ENCODE measurements around the gene VEGFA.

VEGFA gene

DNA sequence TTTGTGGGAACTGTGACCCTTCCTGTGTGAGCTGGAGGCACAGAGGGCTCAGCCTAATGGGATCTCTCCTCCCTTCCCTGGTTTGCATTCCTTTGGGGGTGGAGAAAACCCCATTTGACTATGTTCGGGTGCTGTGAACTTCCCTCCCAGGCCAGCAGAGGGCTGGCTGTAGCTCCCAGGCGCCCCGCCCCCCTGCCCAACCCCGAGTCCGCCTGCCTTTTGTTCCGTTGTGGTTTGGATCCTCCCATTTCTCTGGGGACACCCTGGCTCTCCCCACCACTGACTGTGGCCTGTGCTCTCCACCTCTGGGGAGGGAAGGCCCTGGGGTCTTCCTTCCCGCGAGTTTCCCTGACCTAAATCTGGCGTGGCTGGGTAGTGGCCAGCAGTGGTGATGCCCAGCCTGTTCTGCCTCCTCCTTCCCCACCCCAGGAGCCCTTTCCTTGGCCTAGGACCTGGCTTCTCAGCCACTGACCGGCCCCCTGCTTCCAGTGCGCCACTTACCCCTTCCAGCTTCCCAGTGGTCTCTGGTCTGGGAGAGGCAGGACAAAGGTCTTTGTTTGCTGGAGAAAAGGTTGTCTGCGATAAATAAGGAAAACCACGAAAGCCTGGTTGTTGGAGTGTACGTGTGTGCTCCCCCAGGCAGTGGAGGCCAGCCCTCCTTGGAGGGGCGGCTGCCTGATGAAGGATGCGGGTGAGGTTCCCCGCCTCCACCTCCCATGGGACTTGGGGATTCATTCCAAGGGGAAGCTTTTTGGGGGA lies 4.9 kb downstream of the VEGFA start:
- H3K4me1 ChIP-seq (ENCODE audit: insufficient read depth, insufficient read length): peaks cover 16% of the 10 kb centered on the region

DNA sequence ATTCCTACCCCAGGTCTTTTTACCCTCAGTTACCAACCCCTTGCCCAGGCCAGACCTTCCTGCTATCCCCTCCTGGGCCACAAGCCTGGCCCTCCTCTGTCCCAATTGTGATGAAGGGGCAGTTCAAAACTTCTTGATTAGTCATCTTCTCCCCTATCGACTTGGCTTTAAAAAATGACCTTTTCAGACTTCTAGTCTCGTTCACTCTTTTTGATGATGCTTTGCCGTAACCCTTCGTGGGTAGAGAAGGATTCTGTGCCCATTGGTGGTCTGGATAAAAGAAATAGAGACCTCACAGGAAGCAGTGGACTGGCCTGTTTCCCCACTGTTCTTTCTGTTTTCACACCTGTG lies 5.5 kb downstream of the VEGFA start:
- Histone ChIP-seq H3K36me3 (ENCODE audit: insufficient read depth, insufficient read length, low read length) (peaks cover 57% of the 10 kb centered on the region), H3K4me3 (ENCODE audit: insufficient read length, low read depth) (no peak overlapping the region), H3K9ac (ENCODE audit: insufficient read length, low read depth) (no peak overlapping the region), H3K9me3 (ENCODE audit: insufficient read depth, low read length) (no peaks in the 10 kb centered on the region), H3K4me1 (ENCODE audit: insufficient read depth, insufficient read length) (peaks cover 16% of the 10 kb centered on the region), H3K27me3 (ENCODE audit: insufficient read depth, insufficient read length) (no peaks in the 10 kb centered on the region)
- TF ChIP-seq SUZ12 (IDR thresholded peaks at IDR 0.05; ENCODE audit: extremely low read depth, insufficient read depth, insufficient read length): no peak
- TF ChIP-seq YY1 (IDR thresholded peaks at IDR 0.05; ENCODE audit: insufficient read depth, insufficient read length): no peak
- no peak for TF ChIP-seq ZNF274 (IDR thresholded peaks at IDR 0.05; ENCODE audit: low read depth, low read length)
- no peak for DNase-seq (ENCODE audit: low read depth, low spot score)

More for the DNA sequence above, 4.9 kb downstream of the VEGFA start:
- H3K27me3 ChIP-seq (ENCODE audit: insufficient read depth, insufficient read length): no peaks in the 10 kb centered on the region
- no peaks in the 10 kb centered on the region for H3K9me3 ChIP-seq (ENCODE audit: insufficient read depth, low read length)
- DNase-seq (ENCODE audit: low read depth, low spot score): no peak
- no peak for TF ChIP-seq SUZ12 (IDR thresholded peaks at IDR 0.05; ENCODE audit: extremely low read depth, insufficient read depth, insufficient read length)
- TF ChIP-seq YY1 (IDR thresholded peaks at IDR 0.05; ENCODE audit: insufficient read depth, insufficient read length): no peak
- no peak for TF ChIP-seq ZNF274 (IDR thresholded peaks at IDR 0.05; ENCODE audit: low read depth, low read length)
- H3K9ac ChIP-seq (ENCODE audit: insufficient read length, low read depth): peak overlapping the region; percentile 56
- no peak overlapping the region for H3K4me3 ChIP-seq (ENCODE audit: insufficient read length, low read depth)
- peaks cover 52% of the 10 kb centered on the region for H3K36me3 ChIP-seq (ENCODE audit: insufficient read depth, insufficient read length, low read length)

DNA sequence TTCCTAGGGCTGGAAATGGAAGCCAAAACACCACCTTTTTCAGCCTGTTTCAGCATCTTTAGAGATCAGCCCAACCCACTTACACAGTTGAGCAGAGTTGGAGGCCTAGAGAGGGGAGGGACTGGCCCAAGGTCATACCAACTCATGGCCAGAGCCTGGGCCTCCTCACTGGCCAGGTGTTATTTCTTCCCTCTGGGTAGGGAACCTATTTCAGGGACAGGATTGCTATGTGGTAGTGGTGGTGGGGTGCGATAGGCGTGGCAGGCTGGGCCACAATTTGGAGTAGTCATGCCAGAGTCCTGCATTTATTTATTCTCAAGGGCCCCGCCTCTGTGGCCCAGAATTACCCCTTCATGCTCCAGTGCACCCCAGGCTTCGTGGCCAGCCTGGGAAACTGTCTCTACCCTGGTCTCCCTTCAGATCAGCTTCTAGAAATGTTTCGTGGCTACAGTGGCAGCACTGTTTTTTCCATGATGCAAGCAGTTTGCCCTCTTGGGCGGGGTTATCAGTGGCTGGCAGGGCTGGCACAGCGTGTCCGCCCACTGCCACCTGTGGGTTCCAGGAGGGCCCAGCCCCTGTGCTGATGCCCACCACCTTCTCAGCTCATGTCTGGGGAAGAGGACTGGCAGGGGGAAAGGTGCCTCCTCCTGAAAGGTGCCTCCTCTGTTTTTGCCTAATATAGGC lies 6.2 kb downstream of the VEGFA start:
- Histone ChIP-seq H3K9me3 (ENCODE audit: insufficient read depth, low read length) (no peaks in the 10 kb centered on the region), H3K36me3 (ENCODE audit: insufficient read depth, insufficient read length, low read length) (peaks cover 65% of the 10 kb centered on the region), H3K27me3 (ENCODE audit: insufficient read depth, insufficient read length) (no peaks in the 10 kb centered on the region), H3K9ac (ENCODE audit: insufficient read length, low read depth) (no peak overlapping the region), H3K4me3 (ENCODE audit: insufficient read length, low read depth) (no peak overlapping the region), H3K4me1 (ENCODE audit: insufficient read depth, insufficient read length) (peaks cover 16% of the 10 kb centered on the region)
- no peak for DNase-seq (ENCODE audit: low read depth, low spot score)
- TF ChIP-seq YY1 (IDR thresholded peaks at IDR 0.05; ENCODE audit: insufficient read depth, insufficient read length) (no peak), ZNF274 (IDR thresholded peaks at IDR 0.05; ENCODE audit: low read depth, low read length) (no peak), SUZ12 (IDR thresholded peaks at IDR 0.05; ENCODE audit: extremely low read depth, insufficient read depth, insufficient read length) (no peak)

DNA sequence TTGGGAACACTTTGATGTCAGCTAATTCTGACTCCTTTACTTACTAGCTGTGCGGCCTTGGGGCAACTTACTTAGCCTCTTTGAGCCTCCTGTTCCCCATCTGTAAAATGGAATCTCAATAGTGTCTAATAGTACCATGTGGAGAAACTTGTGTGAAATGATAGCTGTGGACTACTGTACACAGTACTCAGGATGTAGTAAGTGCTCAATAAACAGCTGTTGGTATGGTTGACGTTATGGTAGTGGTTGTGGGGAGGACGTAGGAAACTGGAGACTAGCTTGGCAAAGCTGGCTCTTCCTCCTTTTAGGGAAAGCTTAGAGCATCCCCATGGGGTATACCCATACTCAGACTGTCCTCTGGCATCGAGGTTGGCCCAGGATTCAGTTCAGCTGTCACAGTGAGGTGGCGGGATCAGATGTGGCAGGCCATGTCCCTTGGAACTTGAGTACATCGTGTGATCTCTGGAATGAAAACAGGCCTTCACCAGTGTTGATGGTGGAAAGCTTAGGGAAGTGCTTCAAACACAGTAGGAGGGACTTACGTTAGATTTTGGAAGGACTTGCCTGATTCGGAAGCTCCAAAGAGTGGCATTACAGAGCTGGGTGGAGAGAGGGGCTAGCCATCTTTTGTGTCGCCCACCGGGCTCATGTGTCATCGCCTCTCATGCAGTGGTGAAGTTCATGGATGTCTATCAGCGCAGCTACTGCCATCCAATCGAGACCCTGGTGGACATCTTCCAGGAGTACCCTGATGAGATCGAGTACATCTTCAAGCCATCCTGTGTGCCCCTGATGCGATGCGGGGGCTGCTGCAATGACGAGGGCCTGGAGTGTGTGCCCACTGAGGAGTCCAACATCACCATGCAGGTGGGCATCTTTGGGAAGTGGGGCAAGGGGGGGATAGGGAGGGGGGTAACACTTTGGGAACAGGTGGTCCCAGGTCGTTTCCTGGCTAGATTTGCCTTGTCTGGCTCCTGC lies 7.1 kb downstream of the VEGFA start:
- H3K4me1 ChIP-seq (ENCODE audit: insufficient read depth, insufficient read length): peaks cover 16% of the 10 kb centered on the region
- no peaks in the 10 kb centered on the region for H3K9me3 ChIP-seq (ENCODE audit: insufficient read depth, low read length)
- TF ChIP-seq YY1 (IDR thresholded peaks at IDR 0.05; ENCODE audit: insufficient read depth, insufficient read length): no peak
- no peak for DNase-seq (ENCODE audit: low read depth, low spot score)
- no peak overlapping the region for H3K4me3 ChIP-seq (ENCODE audit: insufficient read length, low read depth)
- no peak overlapping the region for H3K9ac ChIP-seq (ENCODE audit: insufficient read length, low read depth)
- no peaks in the 10 kb centered on the region for H3K27me3 ChIP-seq (ENCODE audit: insufficient read depth, insufficient read length)
- peaks cover 73% of the 10 kb centered on the region for H3K36me3 ChIP-seq (ENCODE audit: insufficient read depth, insufficient read length, low read length)

DNA sequence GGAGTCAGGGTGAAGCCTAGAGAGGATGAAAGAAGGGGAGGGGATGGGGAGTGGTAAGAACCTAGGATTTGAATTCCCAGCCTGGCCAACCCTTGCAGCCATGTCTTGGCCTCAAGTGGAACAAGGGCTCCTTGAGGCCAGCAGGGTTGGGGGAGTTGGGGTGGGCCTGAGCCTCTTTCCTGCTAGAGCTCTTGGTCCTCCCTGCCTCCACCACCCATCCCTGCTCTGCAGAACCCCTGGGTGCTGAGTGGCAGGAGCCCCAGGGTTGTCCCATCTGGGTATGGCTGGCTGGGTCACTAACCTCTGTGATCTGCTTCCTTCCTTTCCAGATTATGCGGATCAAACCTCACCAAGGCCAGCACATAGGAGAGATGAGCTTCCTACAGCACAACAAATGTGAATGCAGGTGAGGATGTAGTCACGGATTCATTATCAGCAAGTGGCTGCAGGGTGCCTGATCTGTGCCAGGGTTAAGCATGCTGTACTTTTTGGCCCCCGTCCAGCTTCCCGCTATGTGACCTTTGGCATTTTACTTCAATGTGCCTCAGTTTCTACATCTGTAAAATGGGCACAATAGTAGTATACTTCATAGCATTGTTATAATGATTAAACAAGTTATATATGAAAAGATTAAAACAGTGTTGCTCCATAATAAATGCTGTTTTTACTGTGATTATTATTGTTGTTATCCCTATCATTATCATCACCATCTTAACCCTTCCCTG lies 8.3 kb downstream of the VEGFA start:
- Histone ChIP-seq H3K27me3 (ENCODE audit: insufficient read depth, insufficient read length) (no peaks in the 10 kb centered on the region), H3K4me1 (ENCODE audit: insufficient read depth, insufficient read length) (peaks cover 11% of the 10 kb centered on the region), H3K4me3 (ENCODE audit: insufficient read length, low read depth) (no peak overlapping the region), H3K9ac (ENCODE audit: insufficient read length, low read depth) (no peak overlapping the region), H3K36me3 (ENCODE audit: insufficient read depth, insufficient read length, low read length) (peaks cover 85% of the 10 kb centered on the region), H3K9me3 (ENCODE audit: insufficient read depth, low read length) (no peaks in the 10 kb centered on the region)
- TF ChIP-seq YY1 (IDR thresholded peaks at IDR 0.05; ENCODE audit: insufficient read depth, insufficient read length) (no peak), ZNF274 (IDR thresholded peaks at IDR 0.05; ENCODE audit: low read depth, low read length) (no peak), SUZ12 (IDR thresholded peaks at IDR 0.05; ENCODE audit: extremely low read depth, insufficient read depth, insufficient read length) (no peak)
- no peak for DNase-seq (ENCODE audit: low read depth, low spot score)

DNA sequence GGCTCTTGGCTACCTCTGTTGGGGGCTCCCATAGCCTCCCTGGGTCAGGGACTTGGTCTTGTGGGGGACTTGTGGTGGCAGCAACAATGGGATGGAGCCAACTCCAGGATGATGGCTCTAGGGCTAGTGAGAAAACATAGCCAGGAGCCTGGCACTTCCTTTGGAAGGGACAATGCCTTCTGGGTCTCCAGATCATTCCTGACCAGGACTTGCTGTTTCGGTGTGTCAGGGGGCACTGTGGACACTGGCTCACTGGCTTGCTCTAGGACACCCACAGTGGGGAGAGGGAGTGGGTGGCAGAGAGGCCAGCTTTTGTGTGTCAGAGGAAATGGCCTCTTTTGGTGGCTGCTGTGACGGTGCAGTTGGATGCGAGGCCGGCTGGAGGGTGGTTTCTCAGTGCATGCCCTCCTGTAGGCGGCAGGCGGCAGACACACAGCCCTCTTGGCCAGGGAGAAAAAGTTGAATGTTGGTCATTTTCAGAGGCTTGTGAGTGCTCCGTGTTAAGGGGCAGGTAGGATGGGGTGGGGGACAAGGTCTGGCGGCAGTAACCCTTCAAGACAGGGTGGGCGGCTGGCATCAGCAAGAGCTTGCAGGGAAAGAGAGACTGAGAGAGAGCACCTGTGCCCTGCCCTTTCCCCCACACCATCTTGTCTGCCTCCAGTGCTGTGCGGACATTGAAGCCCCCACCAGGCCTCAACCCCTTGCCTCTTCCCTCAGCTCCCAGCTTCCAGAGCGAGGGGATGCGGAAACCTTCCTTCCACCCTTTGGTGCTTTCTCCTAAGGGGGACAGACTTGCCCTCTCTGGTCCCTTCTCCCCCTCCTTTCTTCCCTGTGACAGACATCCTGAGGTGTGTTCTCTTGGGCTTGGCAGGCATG lies 9.2 kb downstream of the VEGFA start:
- H3K9me3 ChIP-seq (ENCODE audit: insufficient read depth, low read length): no peaks in the 10 kb centered on the region
- DNase-seq (ENCODE audit: low read depth, low spot score): no peak
- TF ChIP-seq YY1 (IDR thresholded peaks at IDR 0.05; ENCODE audit: insufficient read depth, insufficient read length): no peak
- TF ChIP-seq ZNF274 (IDR thresholded peaks at IDR 0.05; ENCODE audit: low read depth, low read length): no peak
- no peak for TF ChIP-seq SUZ12 (IDR thresholded peaks at IDR 0.05; ENCODE audit: extremely low read depth, insufficient read depth, insufficient read length)
- peaks cover 7% of the 10 kb centered on the region for H3K4me1 ChIP-seq (ENCODE audit: insufficient read depth, insufficient read length)
- H3K9ac ChIP-seq (ENCODE audit: insufficient read length, low read depth): no peak overlapping the region
- H3K36me3 ChIP-seq (ENCODE audit: insufficient read depth, insufficient read length, low read length): peaks cover 92% of the 10 kb centered on the region
- no peak overlapping the region for H3K4me3 ChIP-seq (ENCODE audit: insufficient read length, low read depth)
- H3K27me3 ChIP-seq (ENCODE audit: insufficient read depth, insufficient read length): no peaks in the 10 kb centered on the region

Measured in NT2/D1 (cell line).